ENCODE results near the gene EIF3F. TPM values are rescaled to one million over a fixed set of nuclear protein-coding genes. Genes with fewer than 3 reads are reported as not detected.
"Not testable (repeated sequence)": the region's sequence is repeated elsewhere in the genome, so short reads cannot be mapped to it uniquely, and the experiment has no call there.

Gene EIF3F
- polyA plus RNA-seq, 3 donors = 305 to 361 (median 325) TPM

GRCh38 chr11:7974668-7975067 is 12.5 kb upstream of the EIF3F start:
- no peak for DNase-seq (ENCODE audit: extremely low read depth in 1 of 11, low read depth in 9 of 11, low spot score in 4 of 11)

DNA sequence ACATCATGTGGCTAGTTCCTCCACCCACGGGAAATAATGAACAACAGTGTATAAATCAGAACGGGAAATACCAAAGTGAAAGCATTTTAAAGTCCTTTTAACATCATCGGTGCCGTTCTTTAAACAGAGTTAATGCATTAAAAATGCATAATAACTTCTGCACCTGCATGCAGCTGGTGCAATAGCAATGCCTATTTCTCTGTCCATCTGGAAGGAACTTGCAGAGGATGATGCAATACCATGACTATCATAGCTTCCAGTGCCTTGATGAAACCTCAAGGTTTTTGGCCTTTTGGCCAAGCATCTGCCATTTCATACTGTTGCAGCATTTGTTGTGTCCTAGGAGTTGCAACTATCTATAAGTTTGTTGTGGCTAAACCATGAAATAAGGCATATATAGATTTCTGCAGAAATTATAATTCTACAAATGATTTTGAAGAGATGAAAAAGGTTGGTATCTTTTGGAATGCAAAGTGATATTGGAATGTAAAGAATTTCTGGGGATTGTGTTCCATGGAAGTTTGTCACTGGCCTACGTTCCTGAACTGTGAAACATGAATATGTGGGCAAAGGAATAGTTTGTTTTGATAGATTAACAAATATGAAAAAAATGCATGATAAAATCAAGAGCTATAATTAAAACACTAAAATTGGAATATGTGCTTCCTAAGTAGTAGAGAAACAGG is 9.8 kb upstream of the EIF3F start:
- DNase-seq (ENCODE audit: extremely low read depth in 1 of 11, low read depth in 9 of 11, low spot score in 4 of 11) = no peak

DNA sequence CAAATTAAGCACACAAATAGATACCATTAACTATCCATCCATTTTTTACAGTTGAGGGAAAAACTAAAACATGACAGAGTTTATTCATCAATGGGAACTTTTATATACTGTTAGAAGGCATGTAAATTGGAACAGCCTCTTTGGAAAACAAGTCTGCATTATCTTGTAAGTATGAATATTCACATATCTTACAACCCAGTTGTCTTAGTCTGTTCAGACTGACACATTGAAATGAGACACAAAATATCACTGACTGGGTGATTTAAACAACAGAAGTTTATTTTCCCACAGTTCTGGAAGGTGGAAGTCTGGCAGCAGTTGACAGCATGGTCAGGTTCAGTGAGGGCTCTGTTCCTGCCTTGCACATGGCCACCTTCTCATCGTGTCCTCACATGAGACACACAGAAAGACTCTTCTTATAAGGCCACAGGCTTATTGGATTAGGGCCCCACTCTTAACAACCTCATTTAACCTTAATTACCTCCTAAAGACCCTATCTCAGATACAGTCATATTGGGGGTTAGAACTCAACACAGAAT is 5.4 kb upstream of the EIF3F start:
- no peak for DNase-seq (ENCODE audit: extremely low read depth in 1 of 11, low read depth in 9 of 11, low spot score in 4 of 11)

DNA sequence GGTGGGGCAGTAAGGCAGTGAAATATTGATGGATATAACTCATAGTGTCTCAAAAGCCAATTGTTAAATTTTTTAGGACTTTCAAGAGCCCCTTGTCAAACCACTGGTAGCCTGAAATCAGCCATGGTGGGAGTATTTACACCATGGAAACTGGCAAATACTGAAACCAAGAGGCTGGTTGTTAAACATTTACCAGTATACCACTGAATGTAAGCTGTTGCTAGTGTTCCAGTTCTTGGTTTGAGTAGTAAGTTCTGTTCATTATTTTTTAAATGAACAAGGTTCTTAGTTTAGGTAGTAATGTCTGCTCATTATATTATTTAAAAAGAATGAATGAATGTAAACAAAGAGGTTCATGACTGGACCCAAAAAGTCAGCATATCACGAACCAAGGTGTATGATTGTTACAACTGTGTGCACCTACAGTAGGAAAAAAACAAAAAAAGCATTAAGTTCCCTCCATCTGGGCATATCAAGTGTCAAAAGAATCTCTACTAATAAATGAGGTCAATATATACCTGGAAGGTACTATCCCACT is 4.5 kb upstream of the EIF3F start:
- DNase-seq (ENCODE audit: extremely low read depth in 1 of 11, low read depth in 9 of 11, low spot score in 4 of 11) = no peak

DNA sequence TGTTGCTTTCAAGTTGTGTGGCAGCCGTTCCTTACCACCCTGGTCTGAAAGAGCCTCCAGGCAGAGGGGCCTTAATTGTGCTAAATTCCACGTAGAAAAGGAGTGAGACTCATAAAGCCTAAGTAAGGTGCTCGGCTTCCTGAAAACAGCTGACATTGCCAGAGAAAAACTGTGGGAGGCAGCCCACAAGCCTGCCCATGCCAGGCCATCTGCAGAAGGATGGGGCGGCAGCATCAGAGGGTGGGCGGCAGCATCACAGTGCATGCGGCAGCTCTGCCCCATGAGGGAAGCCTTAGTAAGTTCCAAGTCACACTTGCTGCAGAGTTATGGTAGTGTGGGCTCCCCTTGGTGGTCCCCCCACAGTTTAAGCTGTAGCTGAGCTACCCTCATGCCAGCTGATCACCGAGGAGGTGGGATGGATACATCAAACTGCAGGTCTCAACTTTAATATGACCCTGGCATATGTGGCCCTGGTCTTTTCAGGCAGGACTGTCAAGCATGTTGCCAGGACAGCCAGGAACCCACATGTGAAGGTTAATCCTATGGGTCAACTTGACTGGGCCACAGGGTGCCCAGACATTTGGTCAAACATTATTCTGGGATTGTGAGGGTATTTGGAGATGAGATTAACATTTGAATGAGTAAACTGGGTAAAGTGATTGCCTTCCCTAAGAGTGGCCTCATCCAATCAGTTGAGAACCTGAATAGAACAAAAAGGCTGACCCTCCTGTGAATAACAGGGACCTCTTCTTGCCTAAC is 3.1 kb upstream of the EIF3F start:
- no peak for DNase-seq (ENCODE audit: extremely low read depth in 1 of 11, low read depth in 9 of 11, low spot score in 4 of 11)

DNA sequence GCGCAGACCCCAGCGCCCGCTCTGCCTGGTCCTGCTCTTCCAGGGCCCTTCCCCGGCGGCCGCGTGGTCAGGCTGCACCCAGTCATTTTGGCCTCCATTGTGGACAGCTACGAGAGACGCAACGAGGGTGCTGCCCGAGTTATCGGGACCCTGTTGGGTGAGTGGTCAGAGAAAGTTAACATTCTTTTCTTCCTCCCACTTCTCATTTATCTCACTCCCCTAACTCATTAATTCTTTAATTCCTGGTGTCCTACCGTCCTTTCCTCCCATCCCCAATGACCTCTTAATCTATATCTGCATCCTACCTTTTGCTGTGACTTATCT is 385 bp downstream of the EIF3F start:
- not testable (repeated sequence) for DNase-seq (ENCODE audit: extremely low read depth in 1 of 11, low read depth in 9 of 11, low spot score in 4 of 11)

DNA sequence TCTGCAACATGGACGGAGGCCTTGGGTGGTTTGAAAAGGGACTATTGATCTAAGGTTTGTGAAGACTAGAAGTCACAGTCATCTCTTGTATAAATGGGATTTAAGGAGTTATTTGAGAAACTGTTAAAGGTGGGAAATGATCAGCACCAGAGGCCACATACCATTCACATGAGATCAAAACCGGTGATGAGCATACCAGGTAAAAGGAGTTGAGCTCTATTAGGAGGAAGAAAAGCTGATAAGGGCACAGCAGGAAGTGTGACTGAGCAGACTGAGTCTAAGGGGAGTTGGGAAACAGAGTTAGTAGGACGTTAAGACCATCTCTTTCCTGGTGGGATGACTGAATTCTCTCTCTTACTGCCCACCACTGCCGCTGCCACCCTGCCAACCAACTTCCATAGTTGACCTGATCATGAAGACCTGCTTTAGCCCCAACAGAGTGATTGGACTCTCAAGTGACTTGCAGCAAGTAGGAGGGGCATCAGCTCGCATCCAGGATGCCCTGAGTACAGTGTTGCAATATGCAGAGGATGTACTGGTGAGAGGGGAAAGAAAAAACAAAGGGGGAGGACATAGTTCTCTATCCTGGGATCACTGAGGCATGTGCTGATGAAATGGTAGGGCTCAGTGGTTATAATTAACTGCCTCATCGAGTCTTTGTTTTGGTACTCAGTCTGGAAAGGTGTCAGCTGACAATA is 7.6 kb downstream of the EIF3F start:
- no peak for DNase-seq (ENCODE audit: extremely low read depth in 1 of 11, low read depth in 9 of 11, low spot score in 4 of 11)

DNA sequence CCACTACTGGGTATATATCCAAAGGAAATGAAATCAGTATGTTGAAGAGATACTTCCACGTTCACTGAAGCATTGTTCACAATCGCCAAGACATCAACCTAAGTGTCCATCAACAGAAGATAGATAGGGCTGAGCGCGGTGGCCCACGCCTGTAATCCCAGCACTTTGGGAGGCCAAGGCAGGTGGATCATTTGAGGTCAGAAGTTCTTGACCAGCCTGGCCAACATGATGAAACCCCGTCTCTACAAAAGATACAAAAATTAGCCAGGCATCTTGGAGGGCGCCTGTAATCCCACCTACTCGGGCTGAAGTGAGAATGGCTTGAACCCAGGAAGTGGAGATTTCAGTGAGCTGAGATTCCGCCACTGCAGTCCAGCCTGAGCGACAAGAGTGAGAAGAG is 12.7 kb downstream of the EIF3F start:
- DNase-seq (ENCODE audit: extremely low read depth in 1 of 11, low read depth in 9 of 11, low spot score in 4 of 11) = no peak

DNA sequence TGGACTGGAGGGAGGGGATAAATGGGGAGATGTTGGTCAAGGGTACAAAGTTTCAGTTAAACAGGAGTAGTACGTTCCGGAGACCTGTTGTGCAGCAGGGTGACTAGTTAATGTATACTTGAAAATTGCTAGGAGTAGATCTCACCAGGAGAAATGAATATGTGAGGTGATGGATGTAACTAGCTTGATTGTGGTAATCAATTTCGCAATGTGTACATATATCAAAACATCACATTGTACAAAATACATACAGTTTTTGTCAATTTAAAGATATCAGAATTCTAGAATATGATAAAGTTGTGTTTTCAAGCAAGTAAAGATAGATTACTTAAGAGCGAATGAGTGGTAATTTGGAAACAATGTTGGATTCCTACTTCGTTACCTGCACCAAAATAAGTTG is 13.3 kb downstream of the EIF3F start:
- DNase-seq (ENCODE audit: extremely low read depth in 1 of 11, low read depth in 9 of 11, low spot score in 4 of 11) = no peak

DNA sequence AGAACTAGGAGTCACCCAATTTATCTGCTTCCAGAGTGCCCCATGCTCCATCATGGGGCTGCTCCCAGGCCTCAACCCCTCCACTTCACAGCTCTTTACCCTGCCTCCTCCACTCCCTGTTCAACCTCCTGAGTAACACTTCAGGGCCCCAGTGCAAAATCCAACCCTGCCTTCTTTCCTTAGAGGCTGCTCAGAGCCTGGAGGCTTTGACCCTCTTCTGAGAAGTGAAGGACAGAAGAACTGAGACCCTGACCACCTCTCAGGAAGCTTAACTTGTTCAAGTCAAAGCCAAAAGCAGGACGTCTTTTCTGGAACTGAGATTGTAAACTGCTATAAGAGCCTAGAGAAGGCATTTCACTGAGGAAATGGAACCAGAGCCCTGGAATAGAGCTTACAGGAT is 15.5 kb downstream of the EIF3F start:
- no peak for DNase-seq (ENCODE audit: extremely low read depth in 1 of 11, low read depth in 9 of 11, low spot score in 4 of 11)

GRCh38 chr11:8003187-8003586 is 16.1 kb downstream of the EIF3F start:
- DNase-seq (ENCODE audit: extremely low read depth in 1 of 11, low read depth in 9 of 11, low spot score in 4 of 11) = no peak

- DNase-seq (ENCODE audit: extremely low read depth in 1 of 11, low read depth in 9 of 11, low spot score in 4 of 11) = no peak
These were observed 16.9 kb downstream of the EIF3F start for GRCh38 chr11:8004008-8004407.

GRCh38 chr11:8005556-8005955 is 18.4 kb downstream of the EIF3F start:
- no peak for DNase-seq (ENCODE audit: extremely low read depth in 1 of 11, low read depth in 9 of 11, low spot score in 4 of 11)

DNA sequence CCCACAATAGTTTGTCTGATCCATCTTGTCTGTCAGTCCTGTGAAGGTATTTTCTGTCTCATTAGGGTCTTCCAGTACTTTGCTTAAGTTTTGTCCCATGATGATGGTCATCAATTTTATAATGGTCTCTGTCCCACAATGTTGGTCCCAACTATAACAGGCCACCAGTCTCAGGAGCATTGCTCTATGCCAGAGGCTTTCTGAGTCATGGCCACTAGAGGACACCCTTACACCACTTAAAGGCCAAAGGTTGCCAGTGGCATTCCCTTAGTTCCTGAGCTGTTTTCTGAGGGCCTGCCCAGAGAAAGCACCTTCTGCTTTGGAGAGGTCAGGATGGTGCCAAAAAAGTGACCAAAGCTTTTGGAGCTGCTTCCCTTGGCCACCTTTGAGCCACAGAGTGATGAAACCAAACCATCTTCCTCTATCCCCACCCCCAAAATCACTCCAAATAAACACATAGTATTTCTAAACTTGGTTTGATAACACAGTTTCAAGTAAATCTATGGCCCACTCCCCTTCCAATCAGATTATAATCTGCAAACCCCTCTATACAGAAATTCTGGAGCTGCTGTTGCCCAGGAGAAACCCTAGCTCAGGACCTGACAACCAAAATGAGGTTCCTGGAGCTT is 19.3 kb downstream of the EIF3F start:
- DNase-seq (ENCODE audit: extremely low read depth in 1 of 11, low read depth in 9 of 11, low spot score in 4 of 11) = peak in 7 of 11 donors; percentile 41 to 77 (median 57)

- no peak for DNase-seq (ENCODE audit: extremely low read depth in 1 of 11, low read depth in 9 of 11, low spot score in 4 of 11)
These were observed 21.1 kb downstream of the EIF3F start for GRCh38 chr11:8008212-8008611.

DNA sequence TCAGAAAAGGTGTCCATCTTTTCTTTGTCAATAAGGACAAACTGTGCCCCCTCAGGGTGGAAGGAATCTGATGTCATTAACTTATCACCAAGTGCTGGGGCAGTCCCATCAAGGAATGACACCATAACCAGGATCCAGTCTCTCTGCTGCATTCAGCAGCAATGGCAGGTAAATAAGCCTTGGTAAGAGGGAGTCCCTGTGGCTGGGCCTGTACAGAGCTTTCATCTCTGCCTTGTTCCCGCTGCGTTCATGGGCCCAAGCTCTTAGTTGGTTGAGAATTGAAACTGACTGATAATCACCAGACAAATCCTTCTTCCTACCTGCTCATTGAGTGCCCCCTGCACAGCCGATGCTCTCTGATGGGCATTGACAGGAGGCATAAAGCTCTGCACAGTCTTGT is 22.7 kb downstream of the EIF3F start:
- DNase-seq (ENCODE audit: extremely low read depth in 1 of 11, low read depth in 9 of 11, low spot score in 4 of 11) = no peak

DNA sequence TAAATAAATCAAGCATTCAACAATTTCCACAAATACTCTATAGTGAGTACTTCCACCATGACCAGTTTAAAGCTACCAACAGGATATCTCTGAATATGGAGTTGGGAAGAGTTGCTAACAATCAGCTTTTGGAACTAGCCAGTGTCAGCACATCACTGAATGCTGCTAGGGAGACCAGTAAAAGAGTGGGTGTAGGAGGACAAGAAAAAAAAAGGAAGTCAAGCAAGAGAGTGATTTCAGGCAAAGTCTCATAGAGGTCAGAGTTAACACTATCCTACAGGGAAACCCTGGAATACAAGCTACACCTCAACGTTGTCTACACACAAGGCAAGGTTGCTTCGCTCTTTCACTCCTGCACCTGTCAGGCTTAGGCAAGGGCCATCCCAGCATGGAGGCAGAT is 24.2 kb downstream of the EIF3F start:
- DNase-seq (ENCODE audit: extremely low read depth in 1 of 11, low read depth in 9 of 11, low spot score in 4 of 11) = no peak

DNA sequence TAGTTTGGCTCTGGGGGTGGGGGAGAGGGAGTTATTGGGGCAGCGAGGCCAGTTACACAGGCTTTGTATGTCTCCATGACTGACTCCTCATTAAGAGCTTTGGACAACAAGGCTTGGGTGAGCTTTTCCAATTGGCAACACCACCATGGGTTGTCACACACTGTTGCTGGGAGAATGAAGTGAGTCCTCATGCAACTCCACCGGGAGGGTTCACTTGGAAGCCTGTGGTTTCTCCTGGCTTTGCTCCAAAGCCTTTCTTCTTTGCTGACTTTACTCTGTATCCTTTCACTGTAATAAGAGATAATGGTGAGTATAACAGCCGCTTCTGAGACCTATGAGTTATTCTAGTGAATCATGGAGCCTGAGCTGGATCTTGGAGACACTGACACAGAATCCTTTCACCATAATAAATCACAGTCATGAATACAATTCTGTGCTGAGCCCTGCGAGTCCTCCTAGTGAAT is 24.9 kb downstream of the EIF3F start:
- DNase-seq (ENCODE audit: extremely low read depth in 1 of 11, low read depth in 9 of 11, low spot score in 4 of 11) = no peak

DNA sequence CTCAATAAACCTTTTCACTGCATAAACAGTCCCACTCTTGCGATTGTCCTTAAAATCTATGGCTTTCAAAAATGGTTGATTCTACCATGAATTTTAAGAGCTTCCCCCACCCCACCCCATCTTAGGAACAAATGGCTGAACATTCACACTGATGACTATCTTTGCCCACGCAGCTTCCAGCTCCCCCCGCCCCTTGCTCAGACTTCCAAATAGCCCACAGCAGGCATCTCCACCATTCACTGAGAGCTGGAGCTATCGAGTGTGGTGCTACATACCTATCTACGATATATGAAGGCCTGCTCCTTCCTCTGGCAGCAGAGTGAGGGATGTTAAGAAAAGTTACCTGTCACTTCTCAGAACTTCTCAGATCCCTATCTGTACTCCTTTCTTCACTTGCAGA is 26.7 kb downstream of the EIF3F start:
- DNase-seq (ENCODE audit: extremely low read depth in 1 of 11, low read depth in 9 of 11, low spot score in 4 of 11) = no peak

All from renal cortex interstitium (tissue), 11 donors.